ENCODE measurements around the gene VAPB. TPM values are rescaled to one million over a fixed set of nuclear protein-coding genes. Genes with fewer than 3 reads are reported as not detected.

Gene VAPB
- total and polyA plus RNA-seq, 2 of the 4 experiments (the other 2 are of a cell fraction), result 9.1 to 26.0 TPM

DNA sequence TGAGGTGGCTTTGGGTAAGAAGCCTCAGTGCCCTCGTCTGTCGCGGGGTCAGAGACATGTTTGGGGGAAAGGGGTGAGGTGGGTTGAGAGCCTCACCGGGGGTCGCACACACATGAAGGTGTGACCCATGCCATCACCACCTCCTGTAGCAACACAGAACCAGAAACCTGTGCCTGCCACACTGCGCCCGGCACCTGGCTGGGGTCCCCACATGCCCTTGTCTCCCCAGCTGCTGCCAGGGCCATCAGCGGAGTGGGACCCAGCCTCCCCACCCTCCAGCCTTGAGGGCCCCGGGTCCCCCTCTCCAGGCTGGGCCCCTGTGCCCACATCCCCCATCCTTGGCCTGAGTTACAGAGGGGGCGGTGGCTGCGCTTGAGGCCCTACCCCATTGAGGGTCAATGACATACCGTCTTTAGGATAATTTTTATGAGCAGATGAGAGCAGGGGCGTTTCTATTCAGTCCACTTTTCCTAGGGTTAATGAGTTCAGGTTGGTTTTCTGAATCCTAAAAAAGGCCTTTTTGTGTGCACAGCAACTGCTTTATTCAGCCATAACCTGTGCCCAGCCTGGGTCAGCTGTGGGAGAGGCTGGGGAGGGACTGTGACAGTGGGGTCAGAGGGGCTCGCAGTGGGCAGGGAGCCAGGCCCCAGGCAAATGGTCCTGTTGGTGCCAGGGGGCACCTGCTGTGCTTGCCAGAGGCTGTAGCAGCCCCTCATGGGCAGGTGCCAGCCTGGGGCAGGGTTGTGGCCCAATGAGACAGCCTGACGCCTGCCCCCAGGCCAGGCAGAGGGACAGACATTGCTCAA lies 106.8 kb downstream of the VAPB start:
- intact Hi-C loops (cut with micrococcal nuclease), result no loop called here
- Histone ChIP-seq H2BK15ac (ENCODE audit: low read depth, low read length) (no peak overlapping the region), H3K9ac (ENCODE audit: low read depth, low read length) (no peak overlapping the region), H3K27me3 (ENCODE audit: control insufficient read depth, insufficient read depth, low read length) (no peaks in the 10 kb centered on the region; the same call in 1 of the 2 replicates), H2AK5ac (ENCODE audit: low read depth, low read length) (no peak overlapping the region), H2AFZ (replicated peaks; ENCODE audit: low read length, poor library complexity) (no peak overlapping the region), H4K5ac (ENCODE audit: low read depth, low read length) (no peak overlapping the region), H3K4ac (ENCODE audit: low read depth, low read length) (no peak overlapping the region), H4K91ac (ENCODE audit: insufficient read depth, low read depth, low read length) (no peak overlapping the region), H3K79me1 (ENCODE audit: low read depth in 1 of 2, low read length in 2 of 2) (peaks cover 0 to 5% of the 10 kb centered on the region in 2 experiments; a peak in 3 of 4 replicates), H2BK20ac (ENCODE audit: low read depth, low read length) (no peak overlapping the region), H3K36me3 (ENCODE audit: control insufficient read depth, insufficient read depth, low read length) (no peaks in the 10 kb centered on the region), H2AK9ac (replicated peaks; ENCODE audit: low read depth, low read length, poor library complexity) (no peak overlapping the region), H3K27ac (ENCODE audit: insufficient read depth, low read length) (no peak overlapping the region), H3K4me1 (ENCODE audit: control insufficient read depth, insufficient read depth, low read length) (no peaks in the 10 kb centered on the region), H4K8ac (ENCODE audit: low read depth in 2 of 2, low read length in 2 of 2) (no peak overlapping the region), H3K56ac (ENCODE audit: extremely low read depth, insufficient read depth, low read length) (no peak overlapping the region), H4K20me1 (ENCODE audit: insufficient read depth, low read length) (no peaks in the 10 kb centered on the region), H2BK5ac (ENCODE audit: low read depth, low read length, poor library complexity, severe bottlenecking) (no peak overlapping the region), H2BK120ac (ENCODE audit: low read depth, low read length) (no peak overlapping the region), H3K23ac (ENCODE audit: low read depth, low read length) (no peak overlapping the region), H3K18ac (ENCODE audit: low read depth, low read length) (no peak overlapping the region), H3K4me2 (ENCODE audit: low read depth, low read length) (no peak overlapping the region), H3K9me3 (ENCODE audit: control insufficient read depth, insufficient read depth, low read length) (no peaks in the 10 kb centered on the region), H3K9me1 (ENCODE audit: insufficient read depth, low read length) (peaks cover 5% of the 10 kb centered on the region), H3K4me3 (ENCODE audit: insufficient read depth, low read depth, low read length) (no peak overlapping the region), H3K14ac (replicated peaks; ENCODE audit: low read depth, low read length) (no peak overlapping the region)
- dilution Hi-C loops (cut with HindIII; ENCODE audit: low sequenced_read_pairs, unreplicated experiment), result no loop called here
- no TSS peak for BruUV-seq (replicated peaks)
- CTCF ChIA-PET, result no interaction called here
- in situ Hi-C loops (cut with MboI; ENCODE audit: low sequenced_read_pairs), result no loop called here
- TF ChIP-seq RFX5 (IDR thresholded peaks at IDR 0.05; ENCODE audit: low read depth, low read length) (no peak), MXI1 (IDR thresholded peaks at IDR 0.05; ENCODE audit: borderline replicate concordance, low read depth, low read length) (no peak), RAD21 (IDR thresholded peaks at IDR 0.05; ENCODE audit: low read length) (no peak), MAZ (IDR thresholded peaks at IDR 0.05; ENCODE audit: borderline replicate concordance, low read depth, low read length) (no peak), NFE2L2 (IDR thresholded peaks at IDR 0.05; ENCODE audit: low read depth, low read length) (no peak), CHD1 (IDR thresholded peaks at IDR 0.05; ENCODE audit: low read depth, low read length) (no peak), POLR2A (IDR thresholded peaks at IDR 0.05; ENCODE audit: low read depth, low read length) (no peak), SMC3 (IDR thresholded peaks at IDR 0.05; ENCODE audit: low read depth, low read length) (no peak), CEBPB (IDR thresholded peaks at IDR 0.05; ENCODE audit: low read depth, low read length) (no peak), FOS (IDR thresholded peaks at IDR 0.05; ENCODE audit: low read depth, low read length) (no peak), MAFK (IDR thresholded peaks at IDR 0.05; ENCODE audit: low read depth, low read length) (no peak), RCOR1 (IDR thresholded peaks at IDR 0.05; ENCODE audit: insufficient replicate concordance, low read length) (no peak), BHLHE40 (IDR thresholded peaks at IDR 0.05; ENCODE audit: low read depth, low read length) (no peak)
- TF ChIP-seq, protein P1, sequence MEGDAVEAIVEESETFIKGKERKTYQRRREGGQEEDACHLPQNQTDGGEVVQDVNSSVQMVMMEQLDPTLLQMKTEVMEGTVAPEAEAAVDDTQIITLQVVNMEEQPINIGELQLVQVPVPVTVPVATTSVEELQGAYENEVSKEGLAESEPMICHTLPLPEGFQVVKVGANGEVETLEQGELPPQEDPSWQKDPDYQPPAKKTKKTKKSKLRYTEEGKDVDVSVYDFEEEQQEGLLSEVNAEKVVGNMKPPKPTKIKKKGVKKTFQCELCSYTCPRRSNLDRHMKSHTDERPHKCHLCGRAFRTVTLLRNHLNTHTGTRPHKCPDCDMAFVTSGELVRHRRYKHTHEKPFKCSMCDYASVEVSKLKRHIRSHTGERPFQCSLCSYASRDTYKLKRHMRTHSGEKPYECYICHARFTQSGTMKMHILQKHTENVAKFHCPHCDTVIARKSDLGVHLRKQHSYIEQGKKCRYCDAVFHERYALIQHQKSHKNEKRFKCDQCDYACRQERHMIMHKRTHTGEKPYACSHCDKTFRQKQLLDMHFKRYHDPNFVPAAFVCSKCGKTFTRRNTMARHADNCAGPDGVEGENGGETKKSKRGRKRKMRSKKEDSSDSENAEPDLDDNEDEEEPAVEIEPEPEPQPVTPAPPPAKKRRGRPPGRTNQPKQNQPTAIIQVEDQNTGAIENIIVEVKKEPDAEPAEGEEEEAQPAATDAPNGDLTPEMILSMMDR (conservative IDR thresholded peaks at IDR 0.05; ENCODE audit: low read depth, low read length), result no peak
- TF ChIP-seq, protein P2, sequence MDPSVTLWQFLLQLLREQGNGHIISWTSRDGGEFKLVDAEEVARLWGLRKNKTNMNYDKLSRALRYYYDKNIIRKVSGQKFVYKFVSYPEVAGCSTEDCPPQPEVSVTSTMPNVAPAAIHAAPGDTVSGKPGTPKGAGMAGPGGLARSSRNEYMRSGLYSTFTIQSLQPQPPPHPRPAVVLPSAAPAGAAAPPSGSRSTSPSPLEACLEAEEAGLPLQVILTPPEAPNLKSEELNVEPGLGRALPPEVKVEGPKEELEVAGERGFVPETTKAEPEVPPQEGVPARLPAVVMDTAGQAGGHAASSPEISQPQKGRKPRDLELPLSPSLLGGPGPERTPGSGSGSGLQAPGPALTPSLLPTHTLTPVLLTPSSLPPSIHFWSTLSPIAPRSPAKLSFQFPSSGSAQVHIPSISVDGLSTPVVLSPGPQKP (IDR thresholded peaks at IDR 0.05; ENCODE audit: borderline replicate concordance, low read depth, low read length), result no peak
- TF ChIP-seq, protein P3, sequence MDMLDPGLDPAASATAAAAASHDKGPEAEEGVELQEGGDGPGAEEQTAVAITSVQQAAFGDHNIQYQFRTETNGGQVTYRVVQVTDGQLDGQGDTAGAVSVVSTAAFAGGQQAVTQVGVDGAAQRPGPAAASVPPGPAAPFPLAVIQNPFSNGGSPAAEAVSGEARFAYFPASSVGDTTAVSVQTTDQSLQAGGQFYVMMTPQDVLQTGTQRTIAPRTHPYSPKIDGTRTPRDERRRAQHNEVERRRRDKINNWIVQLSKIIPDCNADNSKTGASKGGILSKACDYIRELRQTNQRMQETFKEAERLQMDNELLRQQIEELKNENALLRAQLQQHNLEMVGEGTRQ (IDR thresholded peaks at IDR 0.05; ENCODE audit: low read depth, low read length), result no peak
- DNase-seq, result no peak
- ATAC-seq (ENCODE audit: low read depth), result no peak
- no CpG with 5 or more reads among the region's 15 CpGs for WGBS, 2 experiments (ENCODE audit: extremely low coverage in 2 of 2, insufficient read length in 1 of 2)
- POLR2A ChIA-PET (ENCODE audit: unreplicated experiment), result no interaction called here

Measured in IMR-90 (cell line).